CD4-positive, CD25-positive, alpha-beta regulatory T cell (primary cell): ENCODE results near the gene PRSS21. TPM values are rescaled to one million over a fixed set of nuclear protein-coding genes. Genes with fewer than 3 reads are reported as not detected.

Experiments used
- ATAC-seq, 2 donors: fragments of 150-1000 bp; cut with Tn5 transposase; one replicate each; pipeline ENCODE4 v1.10.0; 2021; ENCODE audit warnings: low read depth in 2 of 2, moderate number of reproducible peaks in 2 of 2, moderate library complexity in 1 of 2
- DNase-seq, 3 donors: peaks; one replicate each; pipeline versions ENCODE4 v3.0.0 to v3.0.0-alpha.2; 2012 to 2022; ENCODE audit warnings: mixed read lengths in 1 of 3
- H3K27ac ChIP-seq: one replicate; pipeline ENCODE4 v1.7.0; 2013; ENCODE audit warnings: mild to moderate bottlenecking, low read length; ENCODE audit not compliant: insufficient read depth, poor library complexity, severe bottlenecking
- H3K27me3 ChIP-seq: one replicate; pipeline ENCODE4 v1.7.0; 2013; ENCODE audit warnings: low read length; ENCODE audit not compliant: control insufficient read depth, insufficient read depth
- H3K36me3 ChIP-seq: one replicate; pipeline ENCODE4 v1.7.0; 2013; ENCODE audit warnings: mild to moderate bottlenecking, low read length, moderate library complexity; ENCODE audit not compliant: control insufficient read depth, insufficient read depth
- H3K4me1 ChIP-seq: 2 replicates; pipeline ENCODE4 v1.7.0; 2013; ENCODE audit warnings: mild to moderate bottlenecking, low read length; ENCODE audit not compliant: insufficient read depth, control insufficient read depth, poor library complexity, severe bottlenecking
- H3K4me3 ChIP-seq: one replicate; pipeline ENCODE4 v1.7.0; 2013; ENCODE audit warnings: low read depth, mild to moderate bottlenecking, low read length, moderate library complexity
- H3K9me3 ChIP-seq, 2 experiments: 1 replicate in 1 of 2; 2 replicates in 1 of 2; pipeline ENCODE4 v1.7.0; 2013; ENCODE audit warnings: low read length in 2 of 2, mild to moderate bottlenecking in 1 of 2, moderate library complexity in 1 of 2; ENCODE audit not compliant: control insufficient read depth in 2 of 2
- H3K27ac Mint-ChIP-seq, 3 donors: one replicate each; pipeline ENCODE4 v1.8.0; 2020 to 2022; ENCODE audit warnings: mild to moderate bottlenecking in 3 of 3, mixed read lengths in 3 of 3, moderate library complexity in 2 of 3
- H3K27me3 Mint-ChIP-seq: one replicate; pipeline ENCODE4 v1.8.0; 2022; ENCODE audit warnings: mild to moderate bottlenecking, mixed read lengths
- H3K36me3 Mint-ChIP-seq: one replicate; pipeline ENCODE4 v1.8.0; 2020; ENCODE audit warnings: mixed read lengths
- H3K4me1 Mint-ChIP-seq, 4 donors: one replicate each; pipeline ENCODE4 v1.8.0; 2020 to 2022; ENCODE audit warnings: mixed read lengths in 4 of 4, mild to moderate bottlenecking in 1 of 4
- H3K4me3 Mint-ChIP-seq, 4 donors: one replicate each; pipeline ENCODE4 v1.8.0; 2020 to 2022; ENCODE audit warnings: mild to moderate bottlenecking in 4 of 4, mixed read lengths in 4 of 4, moderate library complexity in 3 of 4
- H3K9me3 Mint-ChIP-seq, 7 donors: one replicate each; pipeline ENCODE4 v1.8.0; 2020 to 2022; ENCODE audit warnings: mixed read lengths in 7 of 7, mild to moderate bottlenecking in 3 of 7, moderate library complexity in 2 of 7
- polyA plus RNA-seq, 4 donors: library from polyadenylated mRNA; unstranded; fragments of 300-500 nt; fragmentation: Illumina TruSeq; gene quantifications; one replicate each; pipeline ENCODE4 v1.2.3, GENCODE V29; 2021
- total RNA-seq: library from RNA; stranded (reverse); gene quantifications from one replicate; pipeline ENCODE4 v1.2.3, GENCODE V29; 2022

The PRSS21 gene
- total and polyA plus RNA-seq, 5 donors from 2014 or later: 0.43 to 8.4 (median 4.1) TPM; not detected in 1

DNA sequence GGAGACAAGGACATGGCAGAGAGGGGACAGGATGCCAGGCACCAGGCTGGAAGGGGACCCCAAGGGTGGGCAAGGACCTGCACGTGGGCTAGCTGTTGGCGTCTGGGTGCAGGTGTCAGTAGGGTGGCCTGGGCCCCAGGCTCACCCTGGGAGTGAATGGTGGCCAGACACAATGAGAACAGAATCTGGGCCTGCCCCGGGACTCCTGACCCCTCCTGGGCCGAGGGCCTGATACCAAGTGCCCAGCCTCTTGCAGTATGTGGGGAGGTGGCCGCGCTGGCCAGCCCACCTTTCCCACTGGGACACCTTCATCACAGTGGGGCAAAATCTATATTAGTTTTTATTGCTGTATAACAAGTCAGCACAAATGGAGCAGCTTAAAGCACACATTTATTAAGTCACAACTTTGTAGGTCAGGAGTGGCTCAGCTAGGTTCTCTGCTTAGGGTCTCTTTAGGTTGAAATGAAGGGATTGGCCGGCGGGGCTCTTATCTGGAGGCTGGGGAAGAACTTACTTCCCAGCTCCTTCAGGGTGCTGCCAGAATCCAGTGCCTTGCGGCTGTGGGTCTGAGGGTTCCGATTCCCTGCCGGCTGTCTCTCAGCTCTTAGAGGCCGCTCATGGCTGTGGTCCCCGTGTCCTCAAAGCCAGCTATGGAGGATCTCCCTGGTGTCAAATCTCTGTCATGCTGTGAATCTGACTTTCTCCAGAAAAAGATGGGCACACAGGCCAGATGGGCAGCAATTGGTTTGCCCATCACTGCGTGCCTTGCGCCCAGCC, 33.3 kb upstream of the PRSS21 start:
- DNase-seq (no peak), ATAC-seq (no peak)
- no peak overlapping the region for H3K4me3 ChIP-seq
- no peaks in the 10 kb centered on the region for H3K27me3 ChIP-seq
- H3K9me3 ChIP-seq: no peaks in the 10 kb centered on the region
- H3K4me1 ChIP-seq: peaks cover 16% of the 10 kb centered on the region
- Mint-ChIP-seq H3K4me3 (peak overlapping the region; percentile 33 to 76 (median 72)), H3K27ac (peak overlapping the region in 1 of 3 donors; percentile 36), H3K27me3 (peaks cover 23% of the 10 kb centered on the region), H3K4me1 (peaks cover 0 to 30% (median 3%) of the 10 kb centered on the region in 4 donors), H3K9me3 (no peaks in the 10 kb centered on the region), H3K36me3 (no peaks in the 10 kb centered on the region)
- no peak overlapping the region for H3K27ac ChIP-seq
- no peaks in the 10 kb centered on the region for H3K36me3 ChIP-seq

- peaks cover 11% of the 10 kb centered on the region for H3K4me1 ChIP-seq
- peaks cover 0 to 25% (median 3%) of the 10 kb centered on the region in 4 donors for H3K4me1 Mint-ChIP-seq
- ATAC-seq (no peak), DNase-seq (no peak)
- no peaks in the 10 kb centered on the region for H3K9me3 Mint-ChIP-seq
- H3K27me3 Mint-ChIP-seq: peaks cover 30% of the 10 kb centered on the region
- no peaks in the 10 kb centered on the region for H3K36me3 ChIP-seq
- no peaks in the 10 kb centered on the region for H3K27me3 ChIP-seq
- H3K36me3 Mint-ChIP-seq: no peaks in the 10 kb centered on the region
- H3K27ac ChIP-seq: no peak overlapping the region
- H3K4me3 Mint-ChIP-seq: peak overlapping the region; percentile 75 to 87 (median 80)
- no peaks in the 10 kb centered on the region for H3K9me3 ChIP-seq
- H3K27ac Mint-ChIP-seq: peak overlapping the region; percentile 62 to 87 (median 83)
- no peak overlapping the region for H3K4me3 ChIP-seq
Observed at GRCh38 chr16:2784358-2785100, 32.5 kb upstream of the PRSS21 start.

- no peak overlapping the region for H3K27ac ChIP-seq
Observed at GRCh38 chr16:2785101-2785991, 31.7 kb upstream of the PRSS21 start.

GRCh38 chr16:2786061-2786825, 30.8 kb upstream of the PRSS21 start:
- no peaks in the 10 kb centered on the region for H3K9me3 ChIP-seq

More at GRCh38 chr16:2785101-2785991, 31.7 kb upstream of the PRSS21 start:
- ATAC-seq (peak; percentile 62 to 68), DNase-seq (peak in 2 of 3 donors; percentile 19 to 29)
- H3K4me3 Mint-ChIP-seq: peak overlapping the region; percentile 47 to 87 (median 80)
- H3K4me1 Mint-ChIP-seq: peaks cover 0 to 17% (median under 1%) of the 10 kb centered on the region in 4 donors
- Histone ChIP-seq H3K9me3 (no peaks in the 10 kb centered on the region), H3K4me1 (peaks cover 11% of the 10 kb centered on the region), H3K27me3 (no peaks in the 10 kb centered on the region), H3K4me3 (no peak overlapping the region), H3K36me3 (no peaks in the 10 kb centered on the region)
- H3K27me3 Mint-ChIP-seq: peaks cover 32% of the 10 kb centered on the region
- peak overlapping the region; percentile 62 to 87 (median 83) for H3K27ac Mint-ChIP-seq
- H3K36me3 Mint-ChIP-seq: no peaks in the 10 kb centered on the region
- H3K9me3 Mint-ChIP-seq: peaks cover 0 to 3% (median 0%) of the 10 kb centered on the region in 7 donors

GRCh38 chr16:2786826-2787151, 30.2 kb upstream of the PRSS21 start:
- H3K36me3 Mint-ChIP-seq: no peaks in the 10 kb centered on the region
- peaks cover 41% of the 10 kb centered on the region for H3K27me3 Mint-ChIP-seq
- ATAC-seq (no peak), DNase-seq (no peak)
- no peak overlapping the region for H3K27ac ChIP-seq
- no peak overlapping the region for H3K27ac Mint-ChIP-seq
- H3K9me3 ChIP-seq: no peaks in the 10 kb centered on the region
- no peak overlapping the region for H3K4me3 Mint-ChIP-seq
- H3K4me1 ChIP-seq: peaks cover 11% of the 10 kb centered on the region
- no peak overlapping the region for H3K4me3 ChIP-seq
- H3K27me3 ChIP-seq: no peaks in the 10 kb centered on the region
- no peaks in the 10 kb centered on the region for H3K36me3 ChIP-seq
- H3K9me3 Mint-ChIP-seq: peaks cover 0 to 3% (median 0%) of the 10 kb centered on the region in 7 donors
- peaks cover 0 to 15% (median 0%) of the 10 kb centered on the region in 4 donors for H3K4me1 Mint-ChIP-seq

More at GRCh38 chr16:2786061-2786825, 30.8 kb upstream of the PRSS21 start:
- peak overlapping the region in 3 of 4 donors; percentile 21 to 66 (median 56) for H3K4me3 Mint-ChIP-seq
- Histone ChIP-seq H3K27ac (no peak overlapping the region), H3K27me3 (no peaks in the 10 kb centered on the region), H3K4me1 (peaks cover 11% of the 10 kb centered on the region), H3K36me3 (no peaks in the 10 kb centered on the region), H3K4me3 (no peak overlapping the region)
- DNase-seq: no peak
- H3K9me3 Mint-ChIP-seq: peaks cover 0 to 3% (median 0%) of the 10 kb centered on the region in 7 donors
- H3K36me3 Mint-ChIP-seq: no peaks in the 10 kb centered on the region
- peaks cover 38% of the 10 kb centered on the region for H3K27me3 Mint-ChIP-seq
- H3K27ac Mint-ChIP-seq: no peak overlapping the region
- peaks cover 0 to 15% (median 0%) of the 10 kb centered on the region in 4 donors for H3K4me1 Mint-ChIP-seq
- no peak for ATAC-seq

- Mint-ChIP-seq H3K27me3 (peaks cover 41% of the 10 kb centered on the region), H3K4me3 (peak within 1 kb of the TSS in 2 of 4 donors; percentile 56 to 74)
Observed at GRCh38 chr16:2787406-2787805, 29.6 kb upstream of the PRSS21 start, which contains the start of gene PRSS33. TSS of gene PRSS33 (minus strand) at chr16:2787560. CDS start at chr16:2786547, 1,013 bp downstream.

More at GRCh38 chr16:2787406-2787805, 29.6 kb upstream of the PRSS21 start, which contains the start of gene PRSS33:
- no peaks in the 10 kb centered on the region for H3K36me3 Mint-ChIP-seq
- H3K36me3 ChIP-seq: no peaks in the 10 kb centered on the region
- H3K27ac Mint-ChIP-seq: no peak within 1 kb of the TSS
- peaks cover 0 to 15% (median 0%) of the 10 kb centered on the region in 4 donors for H3K4me1 Mint-ChIP-seq
- DNase-seq: no peak
- peaks cover 11% of the 10 kb centered on the region for H3K4me1 ChIP-seq
- no peak within 1 kb of the TSS for H3K4me3 ChIP-seq
- peaks cover 0 to 3% (median 0%) of the 10 kb centered on the region in 7 donors for H3K9me3 Mint-ChIP-seq
- no peak for ATAC-seq
- H3K27ac ChIP-seq: no peak within 1 kb of the TSS
- H3K27me3 ChIP-seq: no peaks in the 10 kb centered on the region
- H3K9me3 ChIP-seq: no peaks in the 10 kb centered on the region
